Measurements from ENCODE around the gene ATP5PD.

The ATP5PD gene

GRCh38 chr17:75024686-75025397 is 21.9 kb downstream of the ATP5PD start:
- no peak for TF ChIP-seq TAF1 (IDR thresholded peaks at IDR 0.05; ENCODE audit: borderline replicate concordance, low read depth, low read length)
- TF ChIP-seq POLR2A (IDR thresholded peaks at IDR 0.05; ENCODE audit: low read depth, low read length), result no peak
- no peak for TF ChIP-seq POLR2AphosphoS5 (IDR thresholded peaks at IDR 0.05; ENCODE audit: low read depth, low read length)
- FAIRE-seq (no peak), DNase-seq (ENCODE audit: insufficient read length) (no peak)

- DNase-seq (ENCODE audit: insufficient read length), result no peak
- TF ChIP-seq POLR2AphosphoS5 (IDR thresholded peaks at IDR 0.05; ENCODE audit: low read depth, low read length) (no peak), POLR2A (IDR thresholded peaks at IDR 0.05; ENCODE audit: low read depth, low read length) (no peak)
- FAIRE-seq, result no peak
Measured at GRCh38 chr17:75020331-75021110, 26.2 kb downstream of the ATP5PD start.

- no peak for DNase-seq (ENCODE audit: insufficient read length)
- FAIRE-seq, result no peak
- TF ChIP-seq POLR2A (IDR thresholded peaks at IDR 0.05; ENCODE audit: low read depth, low read length) (no peak), POLR2AphosphoS5 (IDR thresholded peaks at IDR 0.05; ENCODE audit: low read depth, low read length) (no peak), TAF1 (IDR thresholded peaks at IDR 0.05; ENCODE audit: borderline replicate concordance, low read depth, low read length) (no peak)
Measured at GRCh38 chr17:75019710-75020109, 27.1 kb downstream of the ATP5PD start.

- TF ChIP-seq TAF1 (IDR thresholded peaks at IDR 0.05; ENCODE audit: borderline replicate concordance, low read depth, low read length) (no peak), POLR2AphosphoS5 (IDR thresholded peaks at IDR 0.05; ENCODE audit: low read depth, low read length) (no peak), POLR2A (IDR thresholded peaks at IDR 0.05; ENCODE audit: low read depth, low read length) (no peak)
- FAIRE-seq (no peak), DNase-seq (ENCODE audit: insufficient read length) (no peak)
Measured at GRCh38 chr17:75019146-75019545, 27.6 kb downstream of the ATP5PD start.

- no peak for FAIRE-seq
- no peak for DNase-seq (ENCODE audit: insufficient read length)
- TF ChIP-seq POLR2AphosphoS5 (IDR thresholded peaks at IDR 0.05; ENCODE audit: low read depth, low read length) (no peak), TAF1 (IDR thresholded peaks at IDR 0.05; ENCODE audit: borderline replicate concordance, low read depth, low read length) (no peak), POLR2A (IDR thresholded peaks at IDR 0.05; ENCODE audit: low read depth, low read length) (no peak)
Measured at GRCh38 chr17:75013092-75013559, 33.6 kb downstream of the ATP5PD start.

GRCh38 chr17:75012346-75013091 is 34.2 kb downstream of the ATP5PD start, which contains the start of gene MRPL58:
TSS of gene MRPL58 (plus strand) at chr17:75012670. CDS start at chr17:75012687, 17 bp downstream.
- DNase-seq (ENCODE audit: insufficient read length) (peak; percentile 89), FAIRE-seq (peak; percentile 9)
- TF ChIP-seq POLR2AphosphoS5 (IDR thresholded peaks at IDR 0.05; ENCODE audit: low read depth, low read length), result peak; percentile 92
- peak; percentile 98 for TF ChIP-seq TAF1 (IDR thresholded peaks at IDR 0.05; ENCODE audit: borderline replicate concordance, low read depth, low read length)
- TF ChIP-seq POLR2A (IDR thresholded peaks at IDR 0.05; ENCODE audit: low read depth, low read length), result peak; percentile 82

GRCh38 chr17:75012096-75012345 is 34.7 kb downstream of the ATP5PD start:
- TF ChIP-seq TAF1 (IDR thresholded peaks at IDR 0.05; ENCODE audit: borderline replicate concordance, low read depth, low read length), result no peak
- TF ChIP-seq POLR2AphosphoS5 (IDR thresholded peaks at IDR 0.05; ENCODE audit: low read depth, low read length), result no peak
- TF ChIP-seq POLR2A (IDR thresholded peaks at IDR 0.05; ENCODE audit: low read depth, low read length), result no peak
- DNase-seq (ENCODE audit: insufficient read length) (no peak), FAIRE-seq (no peak)

- no peak for FAIRE-seq
- TF ChIP-seq POLR2A (IDR thresholded peaks at IDR 0.05; ENCODE audit: low read depth, low read length), result no peak
- TF ChIP-seq TAF1 (IDR thresholded peaks at IDR 0.05; ENCODE audit: borderline replicate concordance, low read depth, low read length), result no peak
- TF ChIP-seq POLR2AphosphoS5 (IDR thresholded peaks at IDR 0.05; ENCODE audit: low read depth, low read length), result no peak
- DNase-seq (ENCODE audit: insufficient read length), result no peak
Measured at GRCh38 chr17:75011401-75012095, 35.2 kb downstream of the ATP5PD start.

GRCh38 chr17:75010683-75011400 is 35.9 kb downstream of the ATP5PD start:
- DNase-seq (ENCODE audit: insufficient read length) (no peak), FAIRE-seq (no peak)
- TF ChIP-seq POLR2AphosphoS5 (IDR thresholded peaks at IDR 0.05; ENCODE audit: low read depth, low read length) (no peak), TAF1 (IDR thresholded peaks at IDR 0.05; ENCODE audit: borderline replicate concordance, low read depth, low read length) (no peak), POLR2A (IDR thresholded peaks at IDR 0.05; ENCODE audit: low read depth, low read length) (no peak)

- no peak for TF ChIP-seq POLR2AphosphoS5 (IDR thresholded peaks at IDR 0.05; ENCODE audit: low read depth, low read length)
- no peak for TF ChIP-seq TAF1 (IDR thresholded peaks at IDR 0.05; ENCODE audit: borderline replicate concordance, low read depth, low read length)
- no peak for TF ChIP-seq POLR2A (IDR thresholded peaks at IDR 0.05; ENCODE audit: low read depth, low read length)
- DNase-seq (ENCODE audit: insufficient read length), result no peak
- FAIRE-seq, result no peak
Measured at GRCh38 chr17:75009139-75009724, 37.5 kb downstream of the ATP5PD start.

Data from GM12892 (cell line).